Cardiac fibroblast (primary cell): ENCODE measurements around the gene CHAC1.

ENCODE experiments used
- DNase-seq, 2 donors: peaks; one replicate each; pipeline versions ENCODE4 v3.0.0 to v3.0.0-alpha.2; 2010; ENCODE audit warnings: low read depth in 2 of 2
- H3K4me3 ChIP-seq, 2 donors: replicated peaks in 1 of 2; 1 replicate in 1 of 2; 2 replicates in 1 of 2; pipeline ENCODE4 v1.5.1; 2011; ENCODE audit warnings: low read depth in 2 of 2, low read length in 2 of 2, mild to moderate bottlenecking in 2 of 2, moderate library complexity in 1 of 2
- CTCF ChIP-seq: IDR thresholded peaks from one replicate; pipeline ENCODE4 v1.5.1; 2011; ENCODE audit warnings: low read depth, mild to moderate bottlenecking, low read length, inconsistent platforms

The CHAC1 gene

GRCh38 chr15:40952901-40953712 lies at the start of gene CHAC1:
Gene CHAC1 (plus strand): TSS chr15:40953471. CDS start chr15:40953584, 113 bp downstream.
- TF ChIP-seq CTCF = no peak
- peak within 1 kb of the TSS; percentile 92 to 95 for H3K4me3 ChIP-seq
- peak; percentile 97 for DNase-seq

GRCh38 chr15:40904552-40905201 lies 48.6 kb upstream of the CHAC1 start:
- no peak for TF ChIP-seq CTCF
- H3K4me3 ChIP-seq = no peak overlapping the region
- DNase-seq = no peak

GRCh38 chr15:40906091-40906990 lies 46.9 kb upstream of the CHAC1 start:
- H3K4me3 ChIP-seq = peak overlapping the region; percentile 40 to 43
- DNase-seq = peak; percentile 89 to 97

GRCh38 chr15:40906991-40907802 lies 46.1 kb upstream of the CHAC1 start:
- peak in 1 of 2 donors; percentile 53 for DNase-seq
- no peak for TF ChIP-seq CTCF
- peak overlapping the region; percentile 40 to 43 for H3K4me3 ChIP-seq

More at GRCh38 chr15:40906091-40906990, 46.9 kb upstream of the CHAC1 start:
- TF ChIP-seq CTCF = peak; percentile 66

GRCh38 chr15:40908095-40908494 lies 45.2 kb upstream of the CHAC1 start:
- DNase-seq = no peak
- TF ChIP-seq CTCF = no peak
- no peak overlapping the region for H3K4me3 ChIP-seq
